Left colon (tissue), 2 donors: Measurements from ENCODE around the gene B3GLCT. TPM values are rescaled to one million over a fixed set of nuclear protein-coding genes. Genes with fewer than 3 reads are reported as not detected.
"Not testable (repeated sequence)": the region's sequence is repeated elsewhere in the genome, so short reads cannot be mapped to it uniquely, and the experiment has no call there.

Source experiments
- ATAC-seq: fragments of 200-7000 bp; cut with Tn5 transposase; one replicate; pipeline ENCODE4 v1.9.1; 2020; ENCODE audit warnings: mild to moderate bottlenecking, moderate library complexity
- DNase-seq, 2 donors: peaks; one replicate each; pipeline ENCODE4 v3.0.0-alpha.2; 2020
- intact Hi-C, 2 donors: fragments of 100-400 bp; cut with DNase I in 1 of 2; cut with micrococcal nuclease in 1 of 2; formaldehyde crosslinking; loops; one replicate each; pipeline versions ENCODE4 v1.11.2 to v1.14.0; 2022; cut with DNase I, micrococcal nuclease
- total RNA-seq, 2 donors: library from RNA; stranded (reverse); fragmentation: NEBNext Ultra II Directional; extraction: Animal tissue kit (Norgen Biotek cat#: 25700); gene quantifications; one replicate each; pipeline ENCODE4 v1.2.1, GENCODE V29; 2021
- donor health status: DM: no; HTN: no; CAD: no.
- donor health status: DM: yes; HTN: yes; CAD: no.

B3GLCT gene
- total RNA-seq, 2 donors from 2014 or later: 3.9 to 5.0 TPM

DNA sequence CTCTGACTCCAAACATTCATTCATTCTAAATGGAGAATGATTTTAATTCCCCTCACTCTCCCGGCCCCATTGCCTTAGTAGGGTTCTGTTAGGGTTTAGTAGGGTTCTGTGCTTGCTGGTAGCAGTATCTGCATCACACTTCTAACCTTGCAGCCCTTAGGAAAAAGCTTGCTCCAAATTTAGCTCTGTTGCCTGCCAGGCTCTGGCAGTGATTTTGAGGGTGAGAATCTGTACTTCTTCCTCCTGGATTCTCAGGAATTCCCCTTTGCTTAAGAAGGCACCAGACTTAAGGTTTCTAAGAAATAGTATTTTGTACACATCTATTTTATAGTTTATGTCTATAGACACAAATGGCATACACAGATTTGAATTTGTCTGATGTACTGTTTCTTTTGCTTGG is 14.7 kb downstream of the B3GLCT start:
- no peak for DNase-seq
- intact Hi-C loops: no loop called here
- no peak for ATAC-seq

- DNase-seq, intact Hi-C loops, ATAC-seq: not testable (repeated sequence)
Measured at GRCh38 chr13:31216916-31217315, 17.1 kb downstream of the B3GLCT start.

DNA sequence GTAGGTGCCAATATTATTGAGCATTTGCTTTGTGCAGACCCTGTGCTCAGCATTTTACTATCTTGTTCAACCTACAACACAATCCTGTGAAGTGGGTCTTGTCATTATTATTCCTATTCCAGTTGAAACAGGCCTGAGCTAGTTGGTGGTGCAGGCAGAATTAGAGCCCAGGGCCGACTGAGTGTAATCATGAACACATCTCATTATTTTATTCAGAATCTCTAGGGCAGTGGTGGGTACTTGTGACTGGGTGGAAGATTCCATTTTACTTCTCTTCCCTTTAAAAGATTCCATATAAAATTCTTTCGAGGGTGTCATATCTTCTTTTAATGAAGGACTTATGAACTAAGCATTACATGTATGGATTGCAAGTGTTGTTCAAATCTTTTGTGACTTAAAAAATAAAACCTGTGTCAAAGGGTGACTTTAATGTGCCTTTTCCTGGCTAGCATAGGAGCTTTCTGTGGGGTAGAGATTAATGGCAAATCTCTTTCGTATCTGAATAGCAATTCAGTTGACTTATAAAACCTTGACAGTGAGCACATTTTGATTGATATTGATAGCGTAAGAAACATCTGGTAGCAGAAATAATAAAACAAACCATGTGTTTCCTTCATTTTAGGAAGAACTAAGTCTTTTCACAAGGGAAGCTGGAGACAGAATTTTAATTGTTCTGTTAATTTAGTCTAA is 20.3 kb downstream of the B3GLCT start:
- intact Hi-C loops: no loop called here
- DNase-seq (no peak), ATAC-seq (no peak)

DNA sequence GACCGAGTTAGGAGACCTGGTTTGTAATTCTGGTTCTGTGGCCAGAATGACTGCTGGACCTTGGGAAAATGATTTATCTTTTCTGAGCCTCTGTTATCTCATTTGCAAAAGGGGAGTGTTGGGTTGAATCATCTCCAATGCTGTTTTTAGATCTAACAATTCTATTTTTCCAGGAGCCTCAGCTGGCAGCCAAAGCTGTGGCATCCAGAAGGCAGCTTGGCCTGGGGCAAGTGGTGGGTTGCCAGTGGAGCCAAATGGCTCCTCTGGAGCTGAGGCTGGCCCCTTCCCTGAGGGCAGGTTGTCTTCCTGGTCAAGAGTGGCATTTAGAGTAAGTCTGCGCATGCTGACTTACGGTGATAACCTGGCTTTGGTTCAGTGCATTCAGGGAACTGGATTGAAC is 21.3 kb downstream of the B3GLCT start:
- DNase-seq: no peak
- ATAC-seq: no peak
- intact Hi-C loops: no loop called here

- ATAC-seq (no peak), DNase-seq (no peak)
- intact Hi-C loops: no loop called here
Measured at GRCh38 chr13:31223215-31223614, 23.4 kb downstream of the B3GLCT start.

DNA sequence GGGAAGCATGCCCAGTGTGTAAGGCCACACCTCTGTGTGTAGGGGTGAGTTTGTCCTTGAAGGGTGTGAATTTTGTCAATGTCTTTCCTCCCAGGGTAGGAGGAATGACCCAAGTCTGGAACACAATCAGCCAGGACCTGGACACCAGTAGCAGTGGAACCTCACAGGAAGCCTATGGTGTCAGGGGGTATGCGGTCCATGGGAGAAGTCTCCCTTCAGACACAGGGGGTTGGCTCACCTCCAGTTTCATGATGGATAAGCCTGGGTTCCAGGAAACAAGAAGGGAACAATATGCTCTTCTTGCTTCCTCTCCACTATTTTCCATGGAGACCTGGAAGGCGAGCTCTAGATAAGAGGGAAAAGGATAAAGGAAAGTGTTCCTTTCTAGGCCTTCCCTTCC is 23.9 kb downstream of the B3GLCT start:
- intact Hi-C loops: no loop called here
- DNase-seq: no peak
- ATAC-seq: no peak

GRCh38 chr13:31224174-31224669 is 24.4 kb downstream of the B3GLCT start:
- ATAC-seq (no peak), DNase-seq (no peak)
- intact Hi-C loops: no loop called here

- DNase-seq: no peak
- intact Hi-C loops: no loop called here
- no peak for ATAC-seq
Measured at GRCh38 chr13:31224963-31225559, 25.3 kb downstream of the B3GLCT start.

GRCh38 chr13:31225998-31226675 is 26.4 kb downstream of the B3GLCT start:
- DNase-seq: no peak
- no peak for ATAC-seq
- intact Hi-C loops: no loop called here

- intact Hi-C loops: no loop called here
- ATAC-seq (no peak), DNase-seq (no peak)
Measured at GRCh38 chr13:31227063-31227462, 27.3 kb downstream of the B3GLCT start.

DNA sequence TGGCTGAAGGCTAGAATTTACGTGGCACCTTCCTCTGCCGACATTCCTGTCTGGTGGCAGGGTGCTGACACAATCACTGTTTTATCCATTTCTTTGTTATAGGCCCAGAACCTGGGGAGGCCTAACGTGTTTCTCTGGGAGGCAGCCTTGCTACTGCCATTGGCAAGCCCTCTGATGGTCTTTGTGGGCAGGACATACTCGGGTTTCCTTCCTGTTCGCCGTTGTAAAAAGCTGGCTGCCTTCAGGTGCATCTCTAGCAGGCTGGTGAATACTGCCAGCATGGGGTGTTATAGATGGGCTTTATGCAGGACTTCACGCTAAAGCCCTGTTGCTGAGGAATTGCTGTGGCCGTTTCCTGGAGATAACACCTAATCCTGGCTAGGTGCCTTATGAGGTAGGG is 28.1 kb downstream of the B3GLCT start:
- no peak for DNase-seq
- intact Hi-C loops: no loop called here
- ATAC-seq: no peak

- ATAC-seq: peak; percentile 48
- DNase-seq: no peak
- intact Hi-C loops: loop anchor here in 1 of 2 donors (5.0 to 10.0 kb wide), 2 partner anchors 188 to 510 kb away; no protein-coding TSS in a partner anchor
Measured at GRCh38 chr13:31234729-31235128, 35.0 kb downstream of the B3GLCT start.

GRCh38 chr13:31236211-31236786 is 36.5 kb downstream of the B3GLCT start:
- intact Hi-C loops: loop anchor here in 1 of 2 donors (5.0 to 10.0 kb wide), 2 partner anchors 186 to 509 kb away; no protein-coding TSS in a partner anchor
- no peak for DNase-seq

DNA sequence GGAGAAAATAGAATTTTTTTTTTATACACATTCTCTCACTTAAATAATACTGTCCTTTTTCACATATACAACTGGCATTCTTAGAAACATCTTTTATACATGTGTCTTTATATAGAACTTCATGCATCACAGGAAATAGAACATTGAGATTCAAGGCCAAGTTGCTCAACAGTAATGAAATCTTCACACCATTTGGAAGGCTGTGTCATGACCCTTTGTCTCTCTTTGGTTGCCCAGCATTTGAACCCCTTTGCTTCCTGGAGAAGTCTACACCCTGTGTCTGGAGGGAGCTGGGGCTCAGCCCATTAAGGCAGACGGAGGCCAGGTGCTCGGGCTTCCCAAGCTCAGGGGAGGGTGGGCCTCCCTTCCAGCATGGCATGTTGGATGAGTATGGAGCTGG is 41.1 kb downstream of the B3GLCT start:
- ATAC-seq (no peak), DNase-seq (no peak)
- intact Hi-C loops: no loop called here

More at GRCh38 chr13:31236211-31236786, 36.5 kb downstream of the B3GLCT start:
- peak; percentile 82 for ATAC-seq

GRCh38 chr13:31242367-31242766 is 42.6 kb downstream of the B3GLCT start:
- ATAC-seq: no peak
- intact Hi-C loops: no loop called here
- no peak for DNase-seq

DNA sequence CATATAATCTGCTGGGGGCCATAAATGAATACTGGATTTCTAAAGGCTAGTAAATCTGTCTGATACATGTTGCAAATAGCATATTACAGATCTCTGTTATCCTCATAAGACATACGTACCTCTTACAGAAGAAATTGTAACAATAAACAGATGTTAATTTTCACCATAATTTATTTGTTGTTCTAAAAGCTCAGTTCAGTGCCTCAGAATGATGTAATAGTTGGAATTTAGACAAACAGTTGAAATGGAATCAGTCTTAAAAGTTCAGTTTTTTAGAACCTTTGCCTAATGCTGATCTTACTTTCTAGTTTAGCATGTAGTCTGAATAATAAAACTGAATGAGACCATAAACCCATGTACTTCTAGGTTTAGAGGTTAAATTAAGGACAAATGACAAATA is 43.1 kb downstream of the B3GLCT start:
- ATAC-seq (no peak), DNase-seq (no peak)
- intact Hi-C loops: no loop called here

- intact Hi-C loops: no loop called here
- DNase-seq: no peak
- ATAC-seq: peak; percentile 72
Measured at GRCh38 chr13:31245598-31246373, 46.0 kb downstream of the B3GLCT start.

- intact Hi-C loops: no loop called here
- DNase-seq (no peak), ATAC-seq (peak; percentile 88)
Measured at GRCh38 chr13:31246918-31247317, 47.1 kb downstream of the B3GLCT start.

DNA sequence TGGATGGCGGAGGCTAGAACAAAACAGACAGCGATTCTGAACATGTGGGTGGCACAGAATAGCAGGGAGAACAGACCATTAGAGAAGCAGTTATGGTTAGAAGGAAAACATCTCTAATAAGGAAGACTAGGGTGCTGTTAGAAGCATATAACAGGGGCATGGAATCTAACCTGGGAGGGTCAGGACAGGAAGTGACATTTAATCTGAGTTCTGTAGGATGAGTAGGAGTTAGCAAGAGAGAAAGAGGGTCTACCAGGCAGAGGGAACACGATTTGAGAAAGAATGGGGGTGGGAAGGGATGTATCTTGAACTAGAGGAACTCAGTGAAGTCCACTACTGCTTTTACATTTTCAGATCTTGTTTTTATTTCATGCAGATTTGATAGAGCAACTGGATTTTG is 48.6 kb downstream of the B3GLCT start:
- intact Hi-C loops: no loop called here
- no peak for DNase-seq
- no peak for ATAC-seq
